K562 (cell line): ENCODE measurements around the gene TPGS2. TPM values are rescaled to one million over a fixed set of nuclear protein-coding genes. Genes with fewer than 3 reads are reported as not detected.

Experiments
- ATAC-seq: fragments of 200-7000 bp; cut with Tn5 transposase; 3 replicates; pipeline ENCODE4 v1.9.1; 2020; ENCODE audit warnings: moderate library complexity
- BruUV-seq: library from RNA; stranded (reverse); fragments of 400-500 nt; replicated peaks from 2 replicates; lab custom pipeline; 2021; lab: Mats Ljungman, UMichigan
- CTCF ChIA-PET: fragments of 300-600 bp; formaldehyde crosslinking; extraction: SDS; loops from one replicate; lab custom pipeline; 2021; ENCODE audit warnings: low intra/inter-chr PET ratio; lab: Yijun Ruan, JAX
- POLR2A ChIA-PET: fragments of 300-600, 350-650 bp; sonication (Branson Sonifier 250); formaldehyde crosslinking; extraction: SDS; loops from one replicate; lab custom pipeline; 2021; ENCODE audit warnings: antibody characterized with exemption, inconsistent platforms; lab: Yijun Ruan, JAX
- DNase-seq, 4 experiments: peaks; one replicate each; pipeline versions ENCODE4 v3.0.0 to v3.0.0-alpha.2; 2011 to 2018; ENCODE audit warnings: low spot score in 3 of 4, mixed read lengths in 3 of 4; ENCODE audit errors: extremely low read depth in 1 of 4
- FAIRE-seq: peaks from 2 replicates; lab custom pipeline; 2011; peaks lifted over from hg19 to GRCh38; lab: Jason Lieb, UNC
- H2AFZ ChIP-seq: 2 replicates; pipeline ENCODE4 v1.6.0; 2011; ENCODE audit warnings: low read depth, low read length, control low read depth, inconsistent platforms
- H3K27ac ChIP-seq: fragments of 200-600 bp; 3 replicates; pipeline ENCODE4 v1.8.0; 2011; ENCODE audit warnings: low read depth, mild to moderate bottlenecking, control low read depth, inconsistent platforms, low read length, moderate library complexity, mixed read lengths; ENCODE audit errors: extremely low read depth
- H3K27me3 ChIP-seq, 2 experiments: fragments of 300-600 bp in 1 of 2; 2 replicates in 1 of 2; 3 replicates in 1 of 2; pipeline versions ENCODE4 v1.6.0 to v1.8.0; 2011; ENCODE audit warnings: inconsistent platforms in 2 of 2, low read length in 2 of 2, mild to moderate bottlenecking in 1 of 2, mixed read lengths in 1 of 2, moderate library complexity in 1 of 2; ENCODE audit not compliant: control insufficient read depth in 2 of 2, insufficient read depth in 2 of 2
- H3K36me3 ChIP-seq: fragments of 300-600 bp; 3 replicates; pipeline ENCODE4 v1.8.0; 2011; ENCODE audit warnings: mild to moderate bottlenecking, low read length, inconsistent platforms; ENCODE audit not compliant: control insufficient read depth, insufficient read depth
- H3K4me1 ChIP-seq, 2 experiments: fragments of 200-600 bp in 1 of 2; replicated peaks in 1 of 2; 2 replicates in 1 of 2; 3 replicates in 1 of 2; pipeline versions ENCODE4 v1.5.1 to v1.8.0; 2011; ENCODE audit warnings: inconsistent platforms in 2 of 2, low read length in 2 of 2, mild to moderate bottlenecking in 1 of 2, mixed read lengths in 1 of 2, moderate library complexity in 1 of 2; ENCODE audit not compliant: control insufficient read depth in 2 of 2, insufficient read depth in 2 of 2
- H3K4me2 ChIP-seq: 2 replicates; pipeline ENCODE4 v1.6.1; 2011; ENCODE audit warnings: low read length, control low read depth, inconsistent platforms, mixed read lengths; ENCODE audit not compliant: insufficient read depth
- H3K4me3 ChIP-seq: fragments of 200-600 bp; sonication (generic), shearing (Covaris generic); 2 replicates; pipeline ENCODE4 v1.5.1; 2016; ENCODE audit warnings: control low read depth, inconsistent platforms
- H3K79me2 ChIP-seq: fragments of 200-600 bp; 3 replicates; pipeline ENCODE4 v1.8.0; 2011; ENCODE audit warnings: low read length, inconsistent platforms; ENCODE audit not compliant: control insufficient read depth, insufficient read depth
- H3K9ac ChIP-seq, 2 experiments: 2 replicates each; pipeline versions ENCODE4 v1.6.0 to v1.6.1; 2011; ENCODE audit warnings: low read depth in 2 of 2, low read length in 2 of 2, control low read depth in 1 of 2, inconsistent platforms in 1 of 2, mild to moderate bottlenecking in 1 of 2, mixed read lengths in 1 of 2; ENCODE audit not compliant: insufficient read depth in 1 of 2
- H3K9me1 ChIP-seq: one replicate; pipeline ENCODE4 v1.6.0; 2011; ENCODE audit warnings: inconsistent platforms, mild to moderate bottlenecking, low read length, moderate library complexity; ENCODE audit not compliant: control insufficient read depth, insufficient read depth
- H3K9me3 ChIP-seq: replicated peaks from 2 replicates; pipeline ENCODE4 v1.5.1; 2011; ENCODE audit warnings: low read depth, low read length, inconsistent platforms; ENCODE audit not compliant: control insufficient read depth, insufficient read depth
- H4K20me1 ChIP-seq: replicated peaks from 2 replicates; pipeline ENCODE4 v1.6.1; 2011; ENCODE audit warnings: low read length, inconsistent platforms, mixed read lengths; ENCODE audit not compliant: control insufficient read depth, insufficient read depth
- EZH2 ChIP-seq: IDR thresholded peaks from 2 replicates; pipeline ENCODE4 v1.6.1; 2012; ENCODE audit warnings: low read depth, mild to moderate bottlenecking, inconsistent platforms, low read length, borderline replicate concordance
- SETDB1 ChIP-seq: IDR thresholded peaks from one replicate; pipeline ENCODE4 v1.6.1; 2012; ENCODE audit warnings: low read length, control low read depth, inconsistent platforms
- SMAD2 ChIP-seq: fragments of 150-350 bp; IDR thresholded peaks from 2 replicates; pipeline ENCODE4 v1.6.1; 2014; ENCODE audit warnings: low read depth, mild to moderate bottlenecking, low read length
- TAF1 ChIP-seq: IDR thresholded peaks from 2 replicates; pipeline ENCODE4 v1.6.1; 2011; ENCODE audit warnings: mild to moderate bottlenecking, low read length, moderate library complexity; ENCODE audit not compliant: insufficient read depth, control insufficient read depth, severe bottlenecking; ENCODE audit errors: extremely low read depth
- ZNF146 ChIP-seq: IDR thresholded peaks from one replicate; pipeline ENCODE4 v1.6.1; 2018; ENCODE audit warnings: missing compliant biosample characterization; ENCODE audit not compliant: unreplicated experiment
- WGBS: fragments of 100-300 bp; shearing (Covaris generic); methylation state at CpG from one replicate; pipeline ENCODE4 v1.1.6; 2016; ENCODE audit warnings: low coverage, mixed read lengths; ENCODE audit not compliant: insufficient coverage; ENCODE audit errors: missing lambda C conversion rate; 5-methylcytosine and 5-hydroxymethylcytosine counted together
- in situ Hi-C: fragments of 300-500 bp; cut with MboI; formaldehyde crosslinking; loops from 4 replicates; pipeline ENCODE4 v1.15.0; 2018; ENCODE audit warnings: inconsistent platforms, mixed read lengths
- intact Hi-C: fragments of 100-400 bp; cut with micrococcal nuclease; formaldehyde crosslinking; loops from 2 replicates; pipeline ENCODE4 v1.14.2; 2022
- polyA plus RNA-seq, 8 experiments: library from polyadenylated mRNA; depleted of rRNA in 4 of 8; stranded (reverse) in 5 of 8; unstranded in 3 of 8; fragments of >200 nt; fragmentation: Nextera tagmentation in 2 of 8; fragmentation: Illumina TruSeq in 1 of 8; extraction: Ambion mirVana in 2 of 8; extraction: Trizol in 1 of 8; gene quantifications; 2 replicates each; pipeline versions ENCODE4 v1.2.1 to v1.2.3, GENCODE V29; 2011 to 2014; ENCODE audit warnings: inconsistent platforms in 1 of 8, missing spikeins in 1 of 8
- total RNA-seq, 7 experiments: library from RNA; depleted of rRNA in 6 of 7; stranded (reverse); fragments of >200 nt in 6 of 7; fragmentation: Illumina TruSeq in 2 of 7; extraction: Trizol in 2 of 7; gene quantifications; 2 replicates each; pipeline versions ENCODE4 v1.2.1 to v1.2.3, GENCODE V29; 2011 to 2021; ENCODE audit warnings: low replicate concordance in 1 of 7
- TF ChIP-seq, protein P1 (sequence below): fragments of 450-650 bp; IDR thresholded peaks from 2 replicates; pipeline ENCODE4 v1.6.1; 2018; ENCODE audit not compliant: partially characterized antibody
- TF ChIP-seq, protein P2 (sequence below): sonication (generic); formaldehyde crosslinking; IDR thresholded peaks from 2 replicates; pipeline ENCODE4 v1.8.1; 2023; ENCODE audit warnings: missing genetic modification reagents, mild to moderate bottlenecking, borderline replicate concordance

Gene TPGS2
- total and polyA plus RNA-seq, 9 of the 15 experiments (the other 6 are each of a cell fraction or from before 2014, with no cell fraction given) = 94.2 to 449 (median 134) TPM

DNA sequence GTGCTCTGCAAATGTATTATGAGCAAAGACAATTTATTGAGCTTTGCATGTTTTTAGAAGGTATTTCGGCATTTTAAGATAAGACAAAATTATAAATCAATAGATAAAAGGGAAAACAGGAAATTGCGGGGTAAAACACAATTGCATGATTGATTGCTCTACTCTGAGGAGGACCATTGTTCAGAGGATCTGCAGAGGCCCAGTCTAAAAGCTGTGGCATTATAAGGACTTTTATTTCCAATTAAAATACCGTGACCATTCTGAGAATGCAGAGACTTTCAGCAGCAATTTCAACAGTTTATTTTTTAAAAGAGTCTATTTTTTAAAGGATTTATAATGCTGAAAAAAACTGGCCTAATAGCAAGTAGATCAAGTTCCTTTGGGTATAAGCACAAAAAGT is 62.0 kb downstream of the TPGS2 start:
- ChIA-PET POLR2A (no interaction called here), CTCF (no interaction called here)
- DNase-seq = no peak
- Histone ChIP-seq H3K9me3 (no peaks in the 10 kb centered on the region), H3K9me1 (no peaks in the 10 kb centered on the region), H2AFZ (no peak overlapping the region), H3K4me3 (no peak overlapping the region), H4K20me1 (no peaks in the 10 kb centered on the region), H3K9ac (no peak overlapping the region), H3K4me1 (no peaks in the 10 kb centered on the region), H3K27ac (no peak overlapping the region), H3K27me3 (peaks cover 0 to 4% of the 10 kb centered on the region in 2 experiments; a peak in 2 of 5 replicates), H3K4me2 (no peak overlapping the region)
- ATAC-seq = no peak
- WGBS = 1% methylated on average over 3 of the region's 3 CpGs
- in situ Hi-C loops (no loop called here), intact Hi-C loops (loop anchor here (5.0 kb wide), 1 partner anchor 40 kb away; no protein-coding TSS in a partner anchor)
- no peak for FAIRE-seq
- no TSS peak for BruUV-seq
- TF ChIP-seq EZH2 (no peak), SETDB1 (no peak), ZNF146 (CRISPR knock-in tag) (no peak), SMAD2 (no peak), TAF1 (no peak)
- TF ChIP-seq, protein P1, sequence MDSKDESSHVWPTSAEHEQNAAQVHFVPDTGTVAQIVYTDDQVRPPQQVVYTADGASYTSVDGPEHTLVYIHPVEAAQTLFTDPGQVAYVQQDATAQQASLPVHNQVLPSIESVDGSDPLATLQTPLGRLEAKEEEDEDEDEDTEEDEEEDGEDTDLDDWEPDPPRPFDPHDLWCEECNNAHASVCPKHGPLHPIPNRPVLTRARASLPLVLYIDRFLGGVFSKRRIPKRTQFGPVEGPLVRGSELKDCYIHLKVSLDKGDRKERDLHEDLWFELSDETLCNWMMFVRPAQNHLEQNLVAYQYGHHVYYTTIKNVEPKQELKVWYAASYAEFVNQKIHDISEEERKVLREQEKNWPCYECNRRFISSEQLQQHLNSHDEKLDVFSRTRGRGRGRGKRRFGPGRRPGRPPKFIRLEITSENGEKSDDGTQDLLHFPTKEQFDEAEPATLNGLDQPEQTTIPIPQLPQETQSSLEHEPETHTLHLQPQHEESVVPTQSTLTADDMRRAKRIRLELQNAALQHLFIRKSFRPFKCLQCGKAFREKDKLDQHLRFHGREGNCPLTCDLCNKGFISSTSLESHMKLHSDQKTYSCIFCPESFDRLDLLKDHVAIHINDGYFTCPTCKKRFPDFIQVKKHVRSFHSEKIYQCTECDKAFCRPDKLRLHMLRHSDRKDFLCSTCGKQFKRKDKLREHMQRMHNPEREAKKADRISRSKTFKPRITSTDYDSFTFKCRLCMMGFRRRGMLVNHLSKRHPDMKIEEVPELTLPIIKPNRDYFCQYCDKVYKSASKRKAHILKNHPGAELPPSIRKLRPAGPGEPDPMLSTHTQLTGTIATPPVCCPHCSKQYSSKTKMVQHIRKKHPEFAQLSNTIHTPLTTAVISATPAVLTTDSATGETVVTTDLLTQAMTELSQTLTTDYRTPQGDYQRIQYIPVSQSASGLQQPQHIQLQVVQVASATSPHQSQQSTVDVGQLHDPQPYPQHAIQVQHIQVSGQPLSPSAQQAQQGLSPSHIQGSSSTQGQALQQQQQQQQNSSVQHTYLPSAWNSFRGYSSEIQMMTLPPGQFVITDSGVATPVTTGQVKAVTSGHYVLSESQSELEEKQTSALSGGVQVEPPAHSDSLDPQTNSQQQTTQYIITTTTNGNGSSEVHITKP = no peak
- TF ChIP-seq, protein P2, sequence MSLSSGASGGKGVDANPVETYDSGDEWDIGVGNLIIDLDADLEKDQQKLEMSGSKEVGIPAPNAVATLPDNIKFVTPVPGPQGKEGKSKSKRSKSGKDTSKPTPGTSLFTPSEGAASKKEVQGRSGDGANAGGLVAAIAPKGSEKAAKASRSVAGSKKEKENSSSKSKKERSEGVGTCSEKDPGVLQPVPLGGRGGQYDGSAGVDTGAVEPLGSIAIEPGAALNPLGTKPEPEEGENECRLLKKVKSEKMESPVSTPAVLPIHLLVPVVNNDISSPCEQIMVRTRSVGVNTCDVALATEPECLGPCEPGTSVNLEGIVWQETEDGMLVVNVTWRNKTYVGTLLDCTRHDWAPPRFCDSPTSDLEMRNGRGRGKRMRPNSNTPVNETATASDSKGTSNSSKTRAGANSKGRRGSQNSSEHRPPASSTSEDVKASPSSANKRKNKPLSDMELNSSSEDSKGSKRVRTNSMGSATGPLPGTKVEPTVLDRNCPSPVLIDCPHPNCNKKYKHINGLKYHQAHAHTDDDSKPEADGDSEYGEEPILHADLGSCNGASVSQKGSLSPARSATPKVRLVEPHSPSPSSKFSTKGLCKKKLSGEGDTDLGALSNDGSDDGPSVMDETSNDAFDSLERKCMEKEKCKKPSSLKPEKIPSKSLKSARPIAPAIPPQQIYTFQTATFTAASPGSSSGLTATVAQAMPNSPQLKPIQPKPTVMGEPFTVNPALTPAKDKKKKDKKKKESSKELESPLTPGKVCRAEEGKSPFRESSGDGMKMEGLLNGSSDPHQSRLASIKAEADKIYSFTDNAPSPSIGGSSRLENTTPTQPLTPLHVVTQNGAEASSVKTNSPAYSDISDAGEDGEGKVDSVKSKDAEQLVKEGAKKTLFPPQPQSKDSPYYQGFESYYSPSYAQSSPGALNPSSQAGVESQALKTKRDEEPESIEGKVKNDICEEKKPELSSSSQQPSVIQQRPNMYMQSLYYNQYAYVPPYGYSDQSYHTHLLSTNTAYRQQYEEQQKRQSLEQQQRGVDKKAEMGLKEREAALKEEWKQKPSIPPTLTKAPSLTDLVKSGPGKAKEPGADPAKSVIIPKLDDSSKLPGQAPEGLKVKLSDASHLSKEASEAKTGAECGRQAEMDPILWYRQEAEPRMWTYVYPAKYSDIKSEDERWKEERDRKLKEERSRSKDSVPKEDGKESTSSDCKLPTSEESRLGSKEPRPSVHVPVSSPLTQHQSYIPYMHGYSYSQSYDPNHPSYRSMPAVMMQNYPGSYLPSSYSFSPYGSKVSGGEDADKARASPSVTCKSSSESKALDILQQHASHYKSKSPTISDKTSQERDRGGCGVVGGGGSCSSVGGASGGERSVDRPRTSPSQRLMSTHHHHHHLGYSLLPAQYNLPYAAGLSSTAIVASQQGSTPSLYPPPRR = no peak
- TF ChIP-seq, all 486 proteins: peak for 0
- no peaks in the 10 kb centered on the region for H3K36me3 ChIP-seq
- no peaks in the 10 kb centered on the region for H3K79me2 ChIP-seq
